ENCODE measurements around the gene LPP.

LPP gene

DNA sequence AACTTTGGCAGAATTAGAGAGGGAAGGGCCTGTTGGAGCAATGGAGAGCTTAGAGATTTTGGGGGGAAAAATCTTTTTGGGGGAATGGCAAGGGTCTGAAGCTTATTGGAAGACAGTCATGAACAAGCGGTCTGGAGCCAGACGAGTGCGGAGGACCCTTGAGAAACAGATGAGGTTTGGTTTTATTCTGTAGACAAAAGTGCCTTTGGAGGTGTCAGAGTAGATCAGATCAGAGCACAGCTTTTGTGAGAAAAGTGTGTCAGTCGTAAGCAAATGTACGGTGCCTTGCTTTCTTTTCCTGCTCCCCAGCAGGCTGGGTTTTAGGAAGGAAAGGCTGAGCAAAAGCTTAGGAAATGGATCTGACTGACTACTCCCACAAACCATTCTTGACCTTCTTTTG is 781.0 kb downstream of the LPP start:
- H3K4me3 ChIP-seq (ENCODE audit: low read depth, low read length): no peak overlapping the region
- DNase-seq (ENCODE audit: low read depth): no peak

DNA sequence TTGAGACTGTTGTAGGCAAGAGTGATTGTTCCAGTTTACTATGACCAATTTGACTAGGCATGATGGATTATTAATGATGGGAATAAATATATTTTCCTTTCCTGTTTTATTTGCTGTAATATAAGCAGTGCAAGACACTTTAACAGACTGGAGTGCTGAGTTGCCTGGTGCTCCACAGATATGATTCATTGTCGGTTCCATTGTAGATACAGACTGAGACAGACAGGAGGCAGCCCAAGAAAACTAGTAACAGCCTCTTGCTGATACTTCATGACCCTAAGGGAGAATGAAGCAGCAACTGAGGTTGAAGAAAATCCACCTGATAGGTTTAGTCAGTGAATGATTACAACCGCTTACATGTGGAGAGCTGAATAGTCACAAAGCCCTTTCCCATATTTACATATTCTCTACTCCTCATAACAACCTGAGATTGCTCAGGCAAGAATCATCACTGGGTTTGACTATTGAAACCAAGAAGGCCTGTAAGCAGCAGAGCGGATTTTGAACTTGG is 782.7 kb downstream of the LPP start:
- DNase-seq (ENCODE audit: low read depth): no peak
- no peak overlapping the region for H3K4me3 ChIP-seq (ENCODE audit: low read depth, low read length)

DNA sequence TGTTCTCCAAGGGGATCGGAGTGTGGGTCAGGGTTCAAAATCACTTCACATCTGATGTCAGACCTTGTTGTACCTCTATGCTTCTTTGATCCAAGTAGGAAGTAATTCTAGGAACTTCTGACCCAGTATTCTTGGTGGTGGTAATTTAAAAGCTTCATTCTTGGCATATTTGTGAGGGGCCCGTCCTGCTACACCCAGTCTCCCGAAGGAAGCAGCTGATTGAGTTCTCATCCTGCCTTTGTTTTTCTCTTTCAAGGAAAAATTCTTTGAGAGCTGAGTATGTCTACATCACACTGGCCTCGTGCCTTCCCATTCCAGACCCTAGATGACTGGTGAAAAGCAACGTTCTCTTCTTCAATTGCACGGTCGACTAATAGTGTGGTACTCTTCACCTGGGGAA is 783.4 kb downstream of the LPP start:
- H3K4me3 ChIP-seq (ENCODE audit: low read depth, low read length): no peak overlapping the region
- DNase-seq (ENCODE audit: low read depth): no peak

DNA sequence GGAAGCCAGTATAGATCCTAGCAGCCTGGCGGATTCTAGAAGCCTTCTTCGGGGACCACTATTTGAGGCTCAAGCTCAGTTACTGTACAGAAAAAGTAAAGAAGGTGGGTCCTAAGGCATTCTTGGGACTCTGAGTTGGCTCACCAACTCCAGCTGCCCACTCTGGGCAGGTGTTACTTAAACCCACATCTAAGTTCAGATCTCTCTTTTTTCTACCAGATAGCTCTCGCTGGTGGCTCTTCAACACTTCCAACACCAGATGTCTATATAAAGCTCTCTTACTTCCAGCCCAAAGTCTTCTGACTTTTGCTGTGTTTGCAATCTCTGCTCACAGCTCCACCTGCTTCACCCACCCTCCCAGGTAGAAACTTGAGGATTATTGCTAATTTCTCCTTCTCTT is 785.0 kb downstream of the LPP start:
- H3K4me3 ChIP-seq (ENCODE audit: low read depth, low read length): no peak overlapping the region
- DNase-seq (ENCODE audit: low read depth): no peak

DNA sequence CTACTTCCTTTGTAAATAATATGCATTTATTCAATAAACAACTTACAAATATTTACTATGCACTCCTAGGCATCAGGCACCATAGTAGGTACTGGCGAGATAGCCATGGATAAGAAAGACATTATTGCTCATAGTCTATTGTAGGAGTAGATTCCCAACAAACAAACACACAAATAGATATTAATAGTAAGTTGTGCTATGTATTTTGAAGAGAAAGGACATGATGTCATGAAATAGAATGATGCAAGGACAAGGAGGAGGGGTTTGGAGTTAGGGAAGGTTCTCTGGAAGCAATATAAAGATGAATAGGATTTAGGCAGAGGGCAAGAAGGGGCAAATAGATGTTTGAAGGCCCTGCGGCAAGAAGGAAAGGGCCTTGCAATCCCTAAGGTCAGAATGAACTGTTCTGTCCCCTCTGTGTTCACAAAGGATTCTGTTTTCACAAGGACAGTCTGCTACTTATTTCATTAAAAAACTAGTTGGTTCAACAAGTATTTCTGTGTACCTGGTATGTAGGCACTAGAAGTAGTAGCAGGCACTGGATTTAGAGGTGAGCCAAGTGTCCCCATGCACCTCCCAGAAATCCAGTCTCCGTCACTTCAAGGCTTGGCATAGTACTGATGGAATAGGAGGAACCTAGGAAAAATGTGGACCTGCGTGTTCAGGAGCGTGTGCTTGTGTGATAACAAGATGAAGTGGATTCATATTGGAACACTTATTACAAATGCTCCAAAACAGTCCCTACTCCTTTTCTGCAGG is 786.0 kb downstream of the LPP start:
- no peak overlapping the region for H3K4me3 ChIP-seq (ENCODE audit: low read depth, low read length)
- DNase-seq (ENCODE audit: low read depth): no peak

All from skeletal muscle cell (primary cell).